H1 (cell line): ENCODE measurements around the gene TM4SF1. TPM values are rescaled to one million over a fixed set of nuclear protein-coding genes. Genes with fewer than 3 reads are reported as not detected.

Experiments
- CTCF ChIA-PET: fragments of 300-600 bp; sonication (Branson Sonifier 250); formaldehyde crosslinking; loops from one replicate; lab custom pipeline; 2021; ENCODE audit not compliant: partially characterized antibody; lab: Charles Lee
- POLR2A ChIA-PET: fragments of 300-600 bp; sonication (Branson Sonifier 250); formaldehyde crosslinking; loops from one replicate; lab custom pipeline; 2021; ENCODE audit warnings: inconsistent platforms; ENCODE audit not compliant: partially characterized antibody; lab: Charles Lee
- DNase-seq, 2 experiments: peaks; one replicate each; pipeline versions ENCODE4 v3.0.0 to v3.0.0-alpha.2; 2010 to 2022; ENCODE audit warnings: low spot score in 2 of 2, low read depth in 1 of 2, mixed read lengths in 1 of 2
- FAIRE-seq: peaks from 2 replicates; lab custom pipeline; 2011; peaks lifted over from hg19 to GRCh38; lab: Jason Lieb, UNC
- H2AFZ ChIP-seq: 2 replicates; pipeline ENCODE4 v1.8.1; 2012; ENCODE audit warnings: low read length, inconsistent platforms
- H2AK5ac ChIP-seq: 2 replicates; pipeline ENCODE4 v1.6.1; 2013; ENCODE audit warnings: low read depth, low read length
- H2BK120ac ChIP-seq: replicated peaks from 2 replicates; pipeline ENCODE3; 2013; ENCODE audit warnings: low read depth, low read length, inconsistent platforms
- H2BK12ac ChIP-seq: 2 replicates; pipeline ENCODE4 v1.6.1; 2013; ENCODE audit warnings: low read depth, low read length
- H2BK15ac ChIP-seq: 2 replicates; pipeline ENCODE4 v1.6.1; 2013; ENCODE audit warnings: low read length
- H2BK20ac ChIP-seq: 2 replicates; pipeline ENCODE4 v1.6.1; 2013; ENCODE audit warnings: low read length
- H2BK5ac ChIP-seq: 2 replicates; pipeline ENCODE4 v1.6.1; 2013; ENCODE audit warnings: low read depth, low read length
- H3K14ac ChIP-seq: 2 replicates; pipeline ENCODE4 v1.6.1; 2013; ENCODE audit warnings: inconsistent platforms; ENCODE audit not compliant: insufficient read length
- H3K18ac ChIP-seq: 2 replicates; pipeline ENCODE4 v1.6.1; 2013; ENCODE audit warnings: low read length; ENCODE audit errors: extremely low read depth
- H3K23ac ChIP-seq: 2 replicates; pipeline ENCODE4 v1.6.1; 2013; ENCODE audit warnings: inconsistent platforms; ENCODE audit not compliant: insufficient read length
- H3K23me2 ChIP-seq: 2 replicates; pipeline ENCODE4 v1.6.1; 2013; ENCODE audit warnings: low read depth, low read length
- H3K27ac ChIP-seq: 2 replicates; pipeline ENCODE4 v1.6.1; 2011; ENCODE audit warnings: low read depth, low read length, inconsistent platforms
- H3K27me3 ChIP-seq, 4 experiments: replicated peaks in 1 of 4; 1 replicate in 1 of 4; 2 replicates in 3 of 4; pipeline versions ENCODE4 v1.6.1 to v1.8.1; 2011 to 2013; ENCODE audit warnings: low read length in 3 of 4, mild to moderate bottlenecking in 3 of 4, inconsistent platforms in 2 of 4, mixed read lengths in 2 of 4, moderate library complexity in 1 of 4; ENCODE audit not compliant: control insufficient read depth in 3 of 4, insufficient read depth in 3 of 4; ENCODE audit errors: extremely low read depth in 1 of 4
- H3K36me3 ChIP-seq, 4 experiments: 2 replicates each; pipeline versions ENCODE4 v1.6.1 to v1.8.1; 2011 to 2013; ENCODE audit warnings: mild to moderate bottlenecking in 4 of 4, low read length in 3 of 4, moderate library complexity in 2 of 4, control low read depth in 1 of 4, inconsistent platforms in 1 of 4; ENCODE audit not compliant: insufficient read depth in 4 of 4, control insufficient read depth in 2 of 4
- H3K4ac ChIP-seq: replicated peaks from 2 replicates; pipeline ENCODE3; 2013; ENCODE audit warnings: low read length, low read depth, mixed read lengths, inconsistent platforms; ENCODE audit not compliant: insufficient read length
- H3K4me1 ChIP-seq, 4 experiments: replicated peaks in 1 of 4; 1 replicate in 1 of 4; 2 replicates in 3 of 4; pipeline versions ENCODE4 v1.6.1 to v1.8.1; 2011 to 2013; ENCODE audit warnings: low read length in 3 of 4, inconsistent platforms in 2 of 4, mixed read lengths in 1 of 4; ENCODE audit not compliant: insufficient read depth in 4 of 4, control insufficient read depth in 3 of 4
- H3K4me2 ChIP-seq, 2 experiments: 2 replicates each; pipeline versions ENCODE4 v1.6.1 to v1.8.1; 2011 to 2013; ENCODE audit warnings: low read depth in 2 of 2, low read length in 2 of 2, control low read depth in 1 of 2, inconsistent platforms in 1 of 2, mild to moderate bottlenecking in 1 of 2; ENCODE audit not compliant: insufficient read depth in 1 of 2
- H3K4me3 ChIP-seq, 4 experiments: fragments of 200-600, 300-600 bp in 1 of 4; sonication (generic), shearing (Covaris generic), sonication (Bioruptor Twin) in 1 of 4; 2 replicates each; pipeline versions ENCODE4 v1.5.1 to v1.8.1; 2011 to 2016; ENCODE audit warnings: low read length in 4 of 4, low read depth in 3 of 4, control low read depth in 2 of 4, inconsistent platforms in 2 of 4, mild to moderate bottlenecking in 2 of 4, mixed read lengths in 1 of 4, moderate library complexity in 1 of 4; ENCODE audit not compliant: insufficient read depth in 2 of 4; ENCODE audit errors: extremely low read depth in 1 of 4
- H3K56ac ChIP-seq: replicated peaks from 2 replicates; pipeline ENCODE3; 2013; ENCODE audit warnings: low read depth, mild to moderate bottlenecking, mixed read lengths, low read length, inconsistent platforms; ENCODE audit not compliant: insufficient read length
- H3K79me1 ChIP-seq: 2 replicates; pipeline ENCODE4 v1.6.1; 2013; ENCODE audit warnings: low read depth, low read length, control low read depth
- H3K79me2 ChIP-seq, 2 experiments: 2 replicates each; pipeline versions ENCODE4 v1.6.1 to v1.8.1; 2012 to 2013; ENCODE audit warnings: low read length in 2 of 2, mild to moderate bottlenecking in 2 of 2, inconsistent platforms in 1 of 2; ENCODE audit not compliant: insufficient read depth in 2 of 2, control insufficient read depth in 1 of 2
- H3K9ac ChIP-seq, 4 experiments: replicated peaks in 1 of 4; 1 replicate in 1 of 4; 2 replicates in 3 of 4; pipeline versions ENCODE4 v1.6.1 to v1.8.1; 2011 to 2013; ENCODE audit warnings: low read depth in 3 of 4, low read length in 3 of 4, control low read depth in 2 of 4, mild to moderate bottlenecking in 2 of 4, moderate library complexity in 2 of 4, inconsistent platforms in 1 of 4; ENCODE audit errors: extremely low read depth in 1 of 4
- H3K9me3 ChIP-seq, 2 experiments: 2 replicates each; pipeline versions ENCODE4 v1.6.1 to v1.8.1; 2012 to 2013; ENCODE audit warnings: mild to moderate bottlenecking in 2 of 2, moderate library complexity in 2 of 2, control low read depth in 1 of 2, inconsistent platforms in 1 of 2, low read depth in 1 of 2, low read length in 1 of 2, mixed read lengths in 1 of 2; ENCODE audit not compliant: insufficient read depth in 2 of 2
- H4K20me1 ChIP-seq, 2 experiments: replicated peaks in 1 of 2; 2 replicates each; pipeline versions ENCODE3 to v1.8.1; 2011 to 2013; ENCODE audit warnings: inconsistent platforms in 2 of 2, low read length in 2 of 2, mild to moderate bottlenecking in 1 of 2; ENCODE audit not compliant: insufficient read depth in 2 of 2, control insufficient read depth in 1 of 2
- H4K5ac ChIP-seq: 2 replicates; pipeline ENCODE4 v1.6.1; 2013; ENCODE audit warnings: low read length, low read depth, mixed read lengths, inconsistent platforms; ENCODE audit not compliant: insufficient read length
- H4K8ac ChIP-seq: 2 replicates; pipeline ENCODE4 v1.8.0; 2013; ENCODE audit warnings: mild to moderate bottlenecking, moderate library complexity, low read length, inconsistent platforms; ENCODE audit not compliant: insufficient read depth; ENCODE audit errors: extremely low read depth
- H4K91ac ChIP-seq: replicated peaks from 2 replicates; pipeline ENCODE3; 2013; ENCODE audit warnings: low read length, mixed read lengths, inconsistent platforms; ENCODE audit not compliant: insufficient read length
- EP300 ChIP-seq, 2 experiments: IDR thresholded peaks; 1 replicate in 1 of 2; 2 replicates in 1 of 2; pipeline ENCODE4 v1.6.1; 2011 to 2012; ENCODE audit warnings: low read depth in 2 of 2, low read length in 2 of 2, mild to moderate bottlenecking in 2 of 2, borderline replicate concordance in 1 of 2, inconsistent platforms in 1 of 2, moderate library complexity in 1 of 2
- POLR2A ChIP-seq, 2 experiments: IDR thresholded peaks; 1 replicate in 1 of 2; 2 replicates in 1 of 2; pipeline ENCODE4 v1.6.1; 2011; ENCODE audit warnings: low read depth in 2 of 2, low read length in 2 of 2, mild to moderate bottlenecking in 2 of 2; ENCODE audit errors: control extremely low read depth in 1 of 2
- SIRT6 ChIP-seq: IDR thresholded peaks from one replicate; pipeline ENCODE4 v1.7.1; 2012; ENCODE audit warnings: low read length, inconsistent platforms
- TAF7 ChIP-seq: optimal IDR thresholded peaks from 2 replicates; pipeline ENCODE3; 2011; ENCODE audit warnings: low read depth, mild to moderate bottlenecking, inconsistent platforms, low read length, moderate library complexity, borderline replicate concordance
- ZNF274 ChIP-seq: IDR thresholded peaks from 2 replicates; pipeline ENCODE4 v1.7.0; 2012; ENCODE audit warnings: low read length, borderline replicate concordance; ENCODE audit errors: extremely low read depth
- WGBS, 2 experiments: shearing (Covaris generic) in 1 of 2; methylation state at CpG; one replicate each; pipeline versions ENCODE4 v1.1.6 to v1.1.7; 2013 to 2015; ENCODE audit warnings: low lambda C conversion rate in 2 of 2, mixed read lengths in 2 of 2, inconsistent platforms in 1 of 2, low coverage in 1 of 2, missing lambda C conversion rate in 1 of 2; ENCODE audit not compliant: insufficient replicate concordance in 2 of 2, insufficient coverage in 1 of 2, insufficient read length in 1 of 2; ENCODE audit errors: extremely low coverage in 1 of 2, missing lambda C conversion rate in 1 of 2; 5-methylcytosine and 5-hydroxymethylcytosine counted together
- polyA plus RNA-seq, 7 experiments: library from polyadenylated mRNA; depleted of rRNA in 3 of 7; stranded (reverse) in 5 of 7; unstranded in 2 of 7; fragments of >200 nt in 5 of 7; fragments of 200-250 nt in 2 of 7; gene quantifications; 1 replicate in 5 of 7; 2 replicates in 1 of 7; 4 replicates in 1 of 7; pipeline versions ENCODE4 v1.2.1 to v1.2.3, GENCODE V29; 2011 to 2013; ENCODE audit warnings: missing spikeins in 2 of 7, mixed read lengths in 2 of 7
- total RNA-seq: library from RNA; stranded (reverse); fragmentation: NEBNext Ultra II Directional; extraction: Animal tissue kit (Norgen Biotek cat#: 25700); gene quantifications from 2 replicates; pipeline ENCODE4 v1.2.1, GENCODE V29; 2021
- TF ChIP-seq, protein P1 (sequence below): IDR thresholded peaks from 2 replicates; pipeline ENCODE4 v1.6.1; 2011; ENCODE audit warnings: low read length, improper control_type of control experiment
- TF ChIP-seq, protein P2 (sequence below): IDR thresholded peaks from 2 replicates; pipeline ENCODE4 v1.6.1; 2012; ENCODE audit warnings: inconsistent platforms

Gene TM4SF1
- total and polyA plus RNA-seq, 2 of the 8 experiments (the other 6 are each of a cell fraction or from before 2014, with no cell fraction given), result 0.26 to 1.3 TPM

DNA sequence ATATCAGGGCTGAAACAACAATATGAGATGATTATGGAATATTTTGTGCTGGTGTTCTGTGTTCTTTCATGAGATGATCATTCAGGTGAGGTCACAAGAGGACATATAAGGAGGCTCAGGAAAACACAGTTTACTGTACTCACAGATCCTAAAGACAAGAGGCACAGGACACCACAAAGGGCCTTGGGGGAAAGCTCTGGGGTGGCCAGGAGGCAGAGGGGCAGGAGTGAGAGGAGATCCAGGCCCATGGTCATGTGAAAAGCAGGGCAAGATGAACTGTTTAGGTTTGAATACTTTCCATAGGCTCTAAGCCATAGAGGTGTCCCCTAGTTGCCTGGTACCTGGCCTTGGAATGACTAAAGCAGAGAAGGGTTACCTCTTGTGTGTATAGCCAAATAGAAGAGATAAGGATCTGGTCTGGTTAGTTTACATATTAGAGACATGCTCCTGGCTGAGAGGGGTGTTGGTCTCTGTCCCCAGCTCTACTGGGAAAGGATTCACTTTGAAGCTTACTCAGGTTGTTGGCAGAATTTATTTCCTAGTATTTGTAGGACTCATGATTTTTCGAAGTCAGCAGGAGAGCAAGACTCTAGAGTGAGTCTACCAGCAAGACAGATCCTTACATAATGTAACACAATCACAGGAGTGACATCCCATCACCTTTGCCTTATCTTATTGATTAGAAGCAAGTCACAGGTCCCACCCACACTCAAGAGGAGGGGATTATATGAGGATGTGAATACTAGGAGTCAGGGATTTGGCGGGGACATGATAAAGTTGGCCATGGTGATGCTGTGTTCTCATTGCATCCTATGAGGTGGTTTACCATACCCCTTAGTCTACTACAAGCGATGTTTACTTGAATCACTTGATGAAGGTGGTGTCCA is 11.3 kb upstream of the TM4SF1 start:
- H2BK12ac ChIP-seq, result no peak overlapping the region
- WGBS, 2 experiments, result 93% methylated on average over 3 of the region's 3 CpGs; no CpG with 5 or more reads in 1 of the 2 experiments
- H3K23ac ChIP-seq, result no peak overlapping the region
- CTCF ChIA-PET, result interaction anchor here (0.7 to 1.2 kb wide), 3 partner anchors 26 to 91 kb away, joined by 3 to 4 read pairs (median 3); no protein-coding TSS in a partner anchor
- no peak for FAIRE-seq
- H3K9me3 ChIP-seq, result no peaks in the 10 kb centered on the region
- POLR2A ChIA-PET, result no interaction called here
- no peak overlapping the region for H2BK15ac ChIP-seq
- no peak overlapping the region for H3K4me3 ChIP-seq
- H2AFZ ChIP-seq, result no peak overlapping the region
- H3K27ac ChIP-seq, result no peak overlapping the region
- H3K4me2 ChIP-seq, result no peak overlapping the region
- no peak overlapping the region for H3K9ac ChIP-seq
- H4K91ac ChIP-seq, result no peak overlapping the region
- H3K23me2 ChIP-seq, result no peaks in the 10 kb centered on the region
- no peak overlapping the region for H2BK20ac ChIP-seq
- TF ChIP-seq EP300 (IDR thresholded peaks at IDR 0.05; ENCODE audit: borderline replicate concordance in 1 of 2, low read depth in 2 of 2, low read length in 2 of 2) (no peak), SIRT6 (no peak), TAF7 (no peak), POLR2A (IDR thresholded peaks at IDR 0.05; ENCODE audit: control extremely low read depth in 1 of 2, low read depth in 2 of 2, low read length in 2 of 2) (no peak), ZNF274 (no peak)
- TF ChIP-seq, protein P1, sequence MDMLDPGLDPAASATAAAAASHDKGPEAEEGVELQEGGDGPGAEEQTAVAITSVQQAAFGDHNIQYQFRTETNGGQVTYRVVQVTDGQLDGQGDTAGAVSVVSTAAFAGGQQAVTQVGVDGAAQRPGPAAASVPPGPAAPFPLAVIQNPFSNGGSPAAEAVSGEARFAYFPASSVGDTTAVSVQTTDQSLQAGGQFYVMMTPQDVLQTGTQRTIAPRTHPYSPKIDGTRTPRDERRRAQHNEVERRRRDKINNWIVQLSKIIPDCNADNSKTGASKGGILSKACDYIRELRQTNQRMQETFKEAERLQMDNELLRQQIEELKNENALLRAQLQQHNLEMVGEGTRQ, result no peak
- TF ChIP-seq, protein P2, sequence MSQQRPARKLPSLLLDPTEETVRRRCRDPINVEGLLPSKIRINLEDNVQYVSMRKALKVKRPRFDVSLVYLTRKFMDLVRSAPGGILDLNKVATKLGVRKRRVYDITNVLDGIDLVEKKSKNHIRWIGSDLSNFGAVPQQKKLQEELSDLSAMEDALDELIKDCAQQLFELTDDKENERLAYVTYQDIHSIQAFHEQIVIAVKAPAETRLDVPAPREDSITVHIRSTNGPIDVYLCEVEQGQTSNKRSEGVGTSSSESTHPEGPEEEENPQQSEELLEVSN, result no peak
- H3K4me1 ChIP-seq, result no peaks in the 10 kb centered on the region
- no peaks in the 10 kb centered on the region for H3K36me3 ChIP-seq
- no peak overlapping the region for H2BK120ac ChIP-seq
- no peaks in the 10 kb centered on the region for H4K20me1 ChIP-seq
- no peak overlapping the region for H3K56ac ChIP-seq
- no peaks in the 10 kb centered on the region for H3K79me1 ChIP-seq
- no peak overlapping the region for H3K18ac ChIP-seq
- no peaks in the 10 kb centered on the region for H3K27me3 ChIP-seq
- H3K14ac ChIP-seq, result no peak overlapping the region
- no peak overlapping the region for H4K8ac ChIP-seq
- H2AK5ac ChIP-seq, result no peak overlapping the region
- H2BK5ac ChIP-seq, result no peak overlapping the region
- no peak overlapping the region for H3K4ac ChIP-seq
- H4K5ac ChIP-seq, result no peak overlapping the region
- no peak for DNase-seq
- H3K79me2 ChIP-seq, result no peaks in the 10 kb centered on the region
